CD4-positive, alpha-beta memory T cell (primary cell): Measurements from ENCODE around the gene RAMP3. TPM values are rescaled to one million over a fixed set of nuclear protein-coding genes. Genes with fewer than 3 reads are reported as not detected.
"Not testable (repeated sequence)": the region's sequence is repeated elsewhere in the genome, so short reads cannot be mapped to it uniquely, and the experiment has no call there.

Source experiments
- CTCF ChIA-PET: fragments of 350-600 bp; sonication (Branson Sonifier 250); formaldehyde crosslinking; loops from one replicate; lab custom pipeline; 2021; ENCODE audit warnings: inconsistent platforms; ENCODE audit not compliant: partially characterized antibody; lab: Charles Lee
- POLR2A ChIA-PET: fragments of 350-600 bp; sonication (Branson Sonifier 250); formaldehyde crosslinking; loops from one replicate; lab custom pipeline; 2021; ENCODE audit not compliant: partially characterized antibody; lab: Charles Lee
- DNase-seq, 5 donors: peaks; one replicate each; pipeline versions ENCODE4 v3.0.0 to v3.0.0-alpha.2; 2020 to 2022; ENCODE audit warnings: mixed read lengths in 1 of 5
- H3K27ac ChIP-seq: one replicate; pipeline ENCODE4 v1.7.0; 2013; ENCODE audit warnings: low read depth, low read length
- H3K27me3 ChIP-seq: 2 replicates; pipeline ENCODE4 v1.7.0; 2013; ENCODE audit warnings: mild to moderate bottlenecking, low read length, moderate library complexity; ENCODE audit not compliant: insufficient read depth
- H3K36me3 ChIP-seq: 2 replicates; pipeline ENCODE4 v1.7.0; 2013; ENCODE audit warnings: mild to moderate bottlenecking, low read length, moderate library complexity; ENCODE audit not compliant: insufficient read depth
- H3K4me1 ChIP-seq: 2 replicates; pipeline ENCODE4 v1.7.0; 2013; ENCODE audit warnings: mild to moderate bottlenecking, low read length, moderate library complexity; ENCODE audit not compliant: insufficient read depth
- H3K4me3 ChIP-seq, 2 donors: one replicate each; pipeline ENCODE4 v1.7.0; 2013; ENCODE audit warnings: low read length in 2 of 2, mild to moderate bottlenecking in 1 of 2
- H3K9me3 ChIP-seq, 2 donors: one replicate each; pipeline ENCODE4 v1.7.0; 2013; ENCODE audit warnings: low read length in 2 of 2, control low read depth in 1 of 2; ENCODE audit not compliant: control insufficient read depth in 1 of 2
- H3K27ac Mint-ChIP-seq, 7 donors: one replicate each; pipeline ENCODE4 v1.8.0; 2020 to 2021; ENCODE audit warnings: mixed read lengths in 7 of 7, mild to moderate bottlenecking in 6 of 7, inconsistent platforms in 3 of 7, moderate library complexity in 3 of 7
- H3K27me3 Mint-ChIP-seq, 2 donors: one replicate each; pipeline ENCODE4 v1.8.0; 2020 to 2021; ENCODE audit warnings: mixed read lengths in 2 of 2
- H3K36me3 Mint-ChIP-seq, 2 donors: one replicate each; pipeline ENCODE4 v1.8.0; 2020 to 2021; ENCODE audit warnings: mixed read lengths in 2 of 2, inconsistent platforms in 1 of 2, mild to moderate bottlenecking in 1 of 2
- H3K4me1 Mint-ChIP-seq, 4 donors: one replicate each; pipeline ENCODE4 v1.8.0; 2020 to 2021; ENCODE audit warnings: mixed read lengths in 4 of 4, mild to moderate bottlenecking in 1 of 4
- H3K4me3 Mint-ChIP-seq, 8 donors: one replicate each; pipeline ENCODE4 v1.8.0; 2020 to 2021; ENCODE audit warnings: mixed read lengths in 8 of 8, mild to moderate bottlenecking in 7 of 8, moderate library complexity in 6 of 8, inconsistent platforms in 3 of 8
- H3K9me3 Mint-ChIP-seq, 8 donors: one replicate each; pipeline ENCODE4 v1.8.0; 2020 to 2021; ENCODE audit warnings: mixed read lengths in 8 of 8, mild to moderate bottlenecking in 5 of 8, inconsistent platforms in 3 of 8, moderate library complexity in 1 of 8
- intact Hi-C: fragments of 100-400 bp; cut with micrococcal nuclease; formaldehyde crosslinking; loops from one replicate; pipeline ENCODE4 v1.15.1; 2023
- polyA plus RNA-seq, 2 donors: library from polyadenylated mRNA; unstranded; fragments of 300-500 nt; fragmentation: Illumina TruSeq; gene quantifications; one replicate each; pipeline ENCODE4 v1.2.3, GENCODE V29; 2021
- total RNA-seq, 2 experiments: library from RNA; stranded (reverse); gene quantifications; one replicate each; pipeline ENCODE4 v1.2.3, GENCODE V29; 2021

Gene RAMP3
- total and polyA plus RNA-seq, 4 experiments from 2014 or later, result 0.38 to 1.6 TPM; not detected in 2

DNA sequence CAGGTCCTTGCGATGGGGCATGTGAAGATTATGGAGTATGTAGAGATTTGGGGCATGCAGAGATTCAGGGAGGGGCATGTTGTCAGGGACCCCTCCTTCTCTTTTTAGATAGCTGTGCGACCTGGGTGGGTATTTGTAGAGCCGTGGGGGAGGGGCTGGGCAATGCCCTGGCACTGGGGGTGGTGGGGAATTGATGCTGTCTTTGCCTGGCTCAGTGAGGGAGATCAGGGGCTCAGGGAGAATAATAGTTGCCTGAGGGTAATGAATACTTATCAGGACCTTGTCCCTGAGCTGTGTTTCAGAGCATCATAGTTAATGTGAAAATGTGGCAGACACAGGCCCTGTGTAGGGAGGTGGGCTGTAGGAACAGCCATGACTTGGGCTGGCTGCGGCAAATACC, 3.5 kb downstream of the RAMP3 start:
- Mint-ChIP-seq H3K27me3 (peaks cover 9 to 17% of the 10 kb centered on the region in 2 donors), H3K9me3 (peaks cover 0 to 6% (median under 1%) of the 10 kb centered on the region in 8 donors), H3K27ac (peak overlapping the region in 1 of 7 donors; percentile 37), H3K4me3 (no peak overlapping the region), H3K4me1 (peaks cover 3 to 9% (median 7%) of the 10 kb centered on the region in 4 donors), H3K36me3 (no peaks in the 10 kb centered on the region)
- Histone ChIP-seq H3K27me3 (peaks cover 3% of the 10 kb centered on the region), H3K36me3 (no peaks in the 10 kb centered on the region), H3K27ac (no peak overlapping the region), H3K9me3 (peaks cover 0 to 5% of the 10 kb centered on the region in 2 donors), H3K4me1 (no peaks in the 10 kb centered on the region), H3K4me3 (no peak overlapping the region)
- intact Hi-C loops, result no loop called here
- ChIA-PET POLR2A (no interaction called here), CTCF (interaction anchor here (1.6 kb wide), 1 partner anchor 100 kb away, joined by 5 read pairs; no protein-coding TSS in a partner anchor)
- DNase-seq, result no peak

- ChIA-PET POLR2A (no interaction called here), CTCF (interaction anchor here (0.6 to 1.6 kb wide), 2 partner anchors 99 to 244 kb away, joined by 3 to 5 read pairs; no protein-coding TSS in a partner anchor)
- no peak overlapping the region for H3K4me3 Mint-ChIP-seq
- no peak overlapping the region for H3K27ac ChIP-seq
- H3K9me3 Mint-ChIP-seq, result peaks cover 0 to 6% (median under 1%) of the 10 kb centered on the region in 8 donors
- no peaks in the 10 kb centered on the region for H3K4me1 ChIP-seq
- no peak for DNase-seq
- peaks cover 3 to 8% (median 6%) of the 10 kb centered on the region in 4 donors for H3K4me1 Mint-ChIP-seq
- H3K9me3 ChIP-seq, result peaks cover 0 to 5% of the 10 kb centered on the region in 2 donors
- intact Hi-C loops, result no loop called here
- no peaks in the 10 kb centered on the region for H3K36me3 ChIP-seq
- no peaks in the 10 kb centered on the region for H3K36me3 Mint-ChIP-seq
- H3K4me3 ChIP-seq, result no peak overlapping the region
- peaks cover 3% of the 10 kb centered on the region for H3K27me3 ChIP-seq
- peaks cover 7 to 13% of the 10 kb centered on the region in 2 donors for H3K27me3 Mint-ChIP-seq
- no peak overlapping the region for H3K27ac Mint-ChIP-seq
These were observed 4.3 kb downstream of the RAMP3 start for GRCh38 chr7:45161842-45162241.

DNA sequence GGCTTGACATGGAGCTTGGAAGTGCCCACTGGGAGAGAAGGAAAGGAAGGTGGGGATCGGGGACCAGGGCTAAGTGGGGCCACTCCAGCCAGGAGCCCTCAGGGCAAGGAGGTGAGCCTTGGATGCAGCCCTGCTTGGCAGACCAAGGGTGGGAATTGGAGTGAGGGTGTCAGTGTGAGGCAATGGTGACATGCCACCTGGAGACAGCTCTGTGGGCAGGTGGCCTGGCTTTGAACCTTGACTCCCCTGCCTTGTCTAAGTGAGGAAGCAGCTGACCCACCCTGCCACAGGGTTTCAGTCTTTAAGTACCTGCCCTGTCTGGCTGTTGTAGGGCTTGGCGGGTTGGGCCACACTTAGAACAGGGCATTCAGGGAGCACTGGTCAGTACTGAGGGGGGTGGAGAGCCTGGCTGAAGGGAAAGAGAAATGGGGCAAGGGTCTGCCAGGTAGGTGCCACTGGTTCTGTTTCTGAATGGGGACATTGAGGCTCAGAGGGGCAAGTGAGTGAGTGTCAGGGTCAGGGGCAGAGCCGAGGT, 4.8 kb downstream of the RAMP3 start:
- CTCF ChIA-PET, result interaction anchor here (0.6 to 1.6 kb wide), 2 partner anchors 98 to 245 kb away, joined by 3 to 5 read pairs; no protein-coding TSS in a partner anchor
- H3K27me3 Mint-ChIP-seq, result peaks cover 3 to 9% of the 10 kb centered on the region in 2 donors
- Histone ChIP-seq H3K9me3 (peaks cover 0 to 5% of the 10 kb centered on the region in 2 donors), H3K27me3 (no peaks in the 10 kb centered on the region), H3K36me3 (no peaks in the 10 kb centered on the region), H3K4me3 (no peak overlapping the region), H3K4me1 (no peaks in the 10 kb centered on the region), H3K27ac (no peak overlapping the region)
- no peaks in the 10 kb centered on the region for H3K36me3 Mint-ChIP-seq
- POLR2A ChIA-PET, result no interaction called here
- H3K27ac Mint-ChIP-seq, result no peak overlapping the region
- intact Hi-C loops, result no loop called here
- peaks cover 0 to 6% (median under 1%) of the 10 kb centered on the region in 8 donors for H3K9me3 Mint-ChIP-seq
- H3K4me3 Mint-ChIP-seq, result no peak overlapping the region
- H3K4me1 Mint-ChIP-seq, result peaks cover 0 to 8% (median 3%) of the 10 kb centered on the region in 4 donors
- no peak for DNase-seq

- H3K36me3 Mint-ChIP-seq, result no peaks in the 10 kb centered on the region
- ChIA-PET CTCF (no interaction called here), POLR2A (no interaction called here)
- no peak overlapping the region for H3K4me3 Mint-ChIP-seq
- Histone ChIP-seq H3K9me3 (peaks cover 0 to 5% of the 10 kb centered on the region in 2 donors), H3K27me3 (no peaks in the 10 kb centered on the region), H3K4me3 (no peak overlapping the region), H3K4me1 (no peaks in the 10 kb centered on the region), H3K27ac (no peak overlapping the region), H3K36me3 (no peaks in the 10 kb centered on the region)
- intact Hi-C loops, result no loop called here
- peaks cover 3 to 9% of the 10 kb centered on the region in 2 donors for H3K27me3 Mint-ChIP-seq
- peak overlapping the region in 1 of 7 donors; percentile 34 for H3K27ac Mint-ChIP-seq
- H3K9me3 Mint-ChIP-seq, result peaks cover 0 to 6% (median under 1%) of the 10 kb centered on the region in 8 donors
- peaks cover 0 to 7% (median 3%) of the 10 kb centered on the region in 4 donors for H3K4me1 Mint-ChIP-seq
- DNase-seq, result no peak
These were observed 5.5 kb downstream of the RAMP3 start for GRCh38 chr7:45162943-45163691.

GRCh38 chr7:45163692-45164052, 6.1 kb downstream of the RAMP3 start:
- no peak overlapping the region for H3K4me3 Mint-ChIP-seq
- Histone ChIP-seq H3K9me3 (peaks cover 0 to 5% of the 10 kb centered on the region in 2 donors), H3K27ac (no peak overlapping the region), H3K27me3 (no peaks in the 10 kb centered on the region), H3K4me3 (no peak overlapping the region), H3K36me3 (no peaks in the 10 kb centered on the region), H3K4me1 (no peaks in the 10 kb centered on the region)
- intact Hi-C loops, result no loop called here
- peaks cover 0 to 6% (median under 1%) of the 10 kb centered on the region in 8 donors for H3K9me3 Mint-ChIP-seq
- DNase-seq, result no peak
- peaks cover 0 to 4% (median 2%) of the 10 kb centered on the region in 4 donors for H3K4me1 Mint-ChIP-seq
- ChIA-PET POLR2A (no interaction called here), CTCF (no interaction called here)
- no peaks in the 10 kb centered on the region for H3K36me3 Mint-ChIP-seq
- no peak overlapping the region for H3K27ac Mint-ChIP-seq
- peaks cover 1 to 3% of the 10 kb centered on the region in 2 donors for H3K27me3 Mint-ChIP-seq

DNA sequence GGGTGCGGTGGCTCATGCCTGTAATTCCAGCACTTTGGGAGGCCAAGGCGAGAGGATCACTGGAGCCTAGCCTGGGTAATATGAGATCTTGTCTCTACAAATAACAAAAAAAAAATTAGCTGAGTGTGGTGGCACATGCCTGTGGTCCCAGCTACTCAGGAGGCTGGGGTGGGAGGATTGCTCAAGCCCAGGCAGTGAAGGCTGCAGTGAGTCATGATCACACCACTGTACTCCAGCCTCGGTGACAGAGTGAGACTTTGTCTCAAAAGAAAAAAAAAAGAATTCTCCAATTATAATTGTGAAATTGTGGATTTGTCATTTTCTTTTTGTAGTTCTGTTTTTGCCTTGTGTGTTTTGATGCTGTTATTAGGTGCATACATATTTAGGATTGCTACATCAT, 6.7 kb downstream of the RAMP3 start:
- H3K4me1 Mint-ChIP-seq, H3K4me3 Mint-ChIP-seq, H3K27me3 Mint-ChIP-seq, H3K4me1 ChIP-seq, POLR2A ChIA-PET, H3K4me3 ChIP-seq, H3K9me3 Mint-ChIP-seq, H3K9me3 ChIP-seq, H3K27me3 ChIP-seq, H3K27ac ChIP-seq, H3K36me3 Mint-ChIP-seq, DNase-seq, H3K36me3 ChIP-seq, intact Hi-C loops, CTCF ChIA-PET: not testable (repeated sequence)
- peak overlapping the region in 1 of 7 donors; percentile 21 for H3K27ac Mint-ChIP-seq

GRCh38 chr7:45165857-45166256, 8.3 kb downstream of the RAMP3 start:
- no peak overlapping the region for H3K27ac Mint-ChIP-seq
- Histone ChIP-seq H3K36me3 (no peaks in the 10 kb centered on the region), H3K27me3 (no peaks in the 10 kb centered on the region), H3K27ac (no peak overlapping the region), H3K4me3 (no peak overlapping the region), H3K4me1 (no peaks in the 10 kb centered on the region), H3K9me3 (peaks cover 0 to 5% of the 10 kb centered on the region in 2 donors)
- H3K9me3 Mint-ChIP-seq, result peaks cover 0 to 6% (median 2%) of the 10 kb centered on the region in 8 donors
- peaks cover 0 to 4% (median 1%) of the 10 kb centered on the region in 4 donors for H3K4me1 Mint-ChIP-seq
- no peak for DNase-seq
- peak overlapping the region in 1 of 8 donors; percentile 48 for H3K4me3 Mint-ChIP-seq
- H3K36me3 Mint-ChIP-seq, result no peaks in the 10 kb centered on the region
- H3K27me3 Mint-ChIP-seq, result peaks cover 0 to 2% of the 10 kb centered on the region in 2 donors
- CTCF ChIA-PET, result no interaction called here
- POLR2A ChIA-PET, result no interaction called here
- intact Hi-C loops, result no loop called here
